Activated naive CD8-positive, alpha-beta T cell treated with anti-CD3 and anti-CD28 coated beads, Interleukin-2, amount 50 U/mL, for 24 hours (primary cell): ENCODE results near the gene GDPD2.

Experiments
- ATAC-seq: fragments of 150-1000 bp; cut with Tn5 transposase; one replicate; pipeline ENCODE4 v1.10.0; 2021
- DNase-seq: peaks from one replicate; pipeline ENCODE4 v3.0.0; 2021
- H3K27ac Mint-ChIP-seq: one replicate; pipeline ENCODE4 v1.8.0; 2021; ENCODE audit warnings: mild to moderate bottlenecking, mixed read lengths
- H3K27me3 Mint-ChIP-seq: one replicate; pipeline ENCODE4 v1.8.0; 2021; ENCODE audit warnings: mixed read lengths
- H3K36me3 Mint-ChIP-seq: one replicate; pipeline ENCODE4 v1.8.0; 2021; ENCODE audit warnings: low read depth, mixed read lengths
- H3K4me1 Mint-ChIP-seq: one replicate; pipeline ENCODE4 v1.8.0; 2021; ENCODE audit warnings: mixed read lengths
- H3K4me3 Mint-ChIP-seq: one replicate; pipeline ENCODE4 v1.8.0; 2021; ENCODE audit warnings: mild to moderate bottlenecking, moderate library complexity, mixed read lengths
- H3K9me3 Mint-ChIP-seq: one replicate; pipeline ENCODE4 v1.8.0; 2021; ENCODE audit warnings: mixed read lengths

The GDPD2 gene

GRCh38 chrX:70476166-70476933 lies 53.2 kb downstream of the GDPD2 start:
- no peaks in the 10 kb centered on the region for H3K9me3 Mint-ChIP-seq
- ATAC-seq, result no peak
- H3K27me3 Mint-ChIP-seq, result no peaks in the 10 kb centered on the region
- H3K4me1 Mint-ChIP-seq, result peaks cover 13% of the 10 kb centered on the region
- DNase-seq, result no peak
- H3K36me3 Mint-ChIP-seq, result peaks cover 3% of the 10 kb centered on the region
- H3K4me3 Mint-ChIP-seq, result no peak overlapping the region
- H3K27ac Mint-ChIP-seq, result no peak overlapping the region

GRCh38 chrX:70476934-70477733 lies 54.0 kb downstream of the GDPD2 start:
- Mint-ChIP-seq H3K9me3 (no peaks in the 10 kb centered on the region), H3K4me1 (peaks cover 10% of the 10 kb centered on the region), H3K27me3 (no peaks in the 10 kb centered on the region), H3K36me3 (no peaks in the 10 kb centered on the region), H3K27ac (no peak overlapping the region), H3K4me3 (no peak overlapping the region)
- no peak for ATAC-seq
- no peak for DNase-seq

DNA sequence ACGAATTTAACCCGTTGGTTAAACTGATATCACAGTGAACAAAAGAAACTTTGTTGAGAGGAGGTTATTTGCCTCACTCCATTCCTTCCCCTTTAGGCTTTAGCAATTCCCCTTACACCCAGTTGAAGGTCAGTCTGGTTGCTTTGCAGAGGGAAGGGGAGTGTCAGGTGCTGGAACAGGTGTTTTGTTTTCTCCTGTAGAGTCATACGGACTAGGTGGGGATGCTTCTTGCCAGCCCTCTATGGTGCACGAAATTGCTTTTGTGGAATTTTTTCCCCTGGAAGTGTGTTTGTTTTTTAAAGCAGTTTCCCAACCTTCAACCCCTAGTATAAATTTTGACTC lies 54.6 kb downstream of the GDPD2 start:
- Mint-ChIP-seq H3K9me3 (no peaks in the 10 kb centered on the region), H3K4me1 (peaks cover 10% of the 10 kb centered on the region)
- no peak for DNase-seq

GRCh38 chrX:70478526-70479245 lies 55.6 kb downstream of the GDPD2 start:
- DNase-seq, result no peak
- Mint-ChIP-seq H3K36me3 (no peaks in the 10 kb centered on the region), H3K4me3 (no peak overlapping the region), H3K27ac (no peak overlapping the region), H3K27me3 (no peaks in the 10 kb centered on the region), H3K9me3 (no peaks in the 10 kb centered on the region), H3K4me1 (peaks cover 8% of the 10 kb centered on the region)
- ATAC-seq, result no peak

More for the DNA sequence above, 54.6 kb downstream of the GDPD2 start:
- no peaks in the 10 kb centered on the region for H3K27me3 Mint-ChIP-seq
- no peak overlapping the region for H3K4me3 Mint-ChIP-seq
- no peak for ATAC-seq
- H3K36me3 Mint-ChIP-seq, result no peaks in the 10 kb centered on the region
- H3K27ac Mint-ChIP-seq, result no peak overlapping the region

GRCh38 chrX:70479247-70479921 lies 56.3 kb downstream of the GDPD2 start:
- DNase-seq, result no peak
- Mint-ChIP-seq H3K27me3 (no peaks in the 10 kb centered on the region), H3K36me3 (no peaks in the 10 kb centered on the region), H3K4me1 (peaks cover 8% of the 10 kb centered on the region), H3K4me3 (no peak overlapping the region), H3K9me3 (no peaks in the 10 kb centered on the region), H3K27ac (no peak overlapping the region)
- no peak for ATAC-seq

GRCh38 chrX:70479922-70480659 lies 57.0 kb downstream of the GDPD2 start:
- DNase-seq, result no peak
- Mint-ChIP-seq H3K27ac (no peak overlapping the region), H3K27me3 (no peaks in the 10 kb centered on the region), H3K4me1 (peaks cover 8% of the 10 kb centered on the region), H3K4me3 (no peak overlapping the region), H3K9me3 (no peaks in the 10 kb centered on the region), H3K36me3 (no peaks in the 10 kb centered on the region)
- ATAC-seq, result no peak

GRCh38 chrX:70480660-70481018 lies 57.5 kb downstream of the GDPD2 start:
- Mint-ChIP-seq H3K9me3 (no peaks in the 10 kb centered on the region), H3K4me3 (no peak overlapping the region), H3K27me3 (no peaks in the 10 kb centered on the region), H3K27ac (no peak overlapping the region), H3K4me1 (peaks cover 3% of the 10 kb centered on the region), H3K36me3 (no peaks in the 10 kb centered on the region)
- ATAC-seq (no peak), DNase-seq (no peak)

GRCh38 chrX:70481471-70482270 lies 58.6 kb downstream of the GDPD2 start:
- Mint-ChIP-seq H3K4me1 (peaks cover 3% of the 10 kb centered on the region), H3K27ac (no peak overlapping the region), H3K36me3 (peaks cover 1% of the 10 kb centered on the region), H3K27me3 (no peaks in the 10 kb centered on the region), H3K9me3 (no peaks in the 10 kb centered on the region), H3K4me3 (no peak overlapping the region)
- no peak for DNase-seq
- no peak for ATAC-seq

- H3K4me3 Mint-ChIP-seq, result no peak overlapping the region
- no peak overlapping the region for H3K27ac Mint-ChIP-seq
- no peaks in the 10 kb centered on the region for H3K27me3 Mint-ChIP-seq
- ATAC-seq (no peak), DNase-seq (no peak)
- H3K9me3 Mint-ChIP-seq, result no peaks in the 10 kb centered on the region
- peaks cover 1% of the 10 kb centered on the region for H3K36me3 Mint-ChIP-seq
- H3K4me1 Mint-ChIP-seq, result peaks cover 3% of the 10 kb centered on the region
These were observed 59.2 kb downstream of the GDPD2 start for GRCh38 chrX:70482300-70482699.
